GM12865 (cell line): ENCODE measurements around the gene PSME1.

ENCODE experiments used
- DNase-seq: peaks from one replicate; pipeline ENCODE4 v3.0.0; 2010; ENCODE audit warnings: low read depth
- H3K4me3 ChIP-seq: 2 replicates; pipeline ENCODE4 v1.5.1; 2011; ENCODE audit warnings: mild to moderate bottlenecking, low read depth, low read length, control low read depth
- CTCF ChIP-seq: IDR thresholded peaks from 2 replicates; pipeline ENCODE4 v1.5.1; 2011; ENCODE audit warnings: low read length, control low read depth, low read depth, inconsistent platforms; ENCODE audit not compliant: insufficient read depth; ENCODE audit errors: missing control alignments

Gene PSME1

GRCh38 chr14:24179294-24179960 lies 43.4 kb downstream of the PSME1 start:
- TF ChIP-seq CTCF, result no peak
- H3K4me3 ChIP-seq, result no peak overlapping the region
- no peak for DNase-seq

- H3K4me3 ChIP-seq, result no peak overlapping the region
- DNase-seq, result no peak
- no peak for TF ChIP-seq CTCF
Measured at GRCh38 chr14:24179961-24180796, 44.2 kb downstream of the PSME1 start.

GRCh38 chr14:24181371-24182077 lies 45.5 kb downstream of the PSME1 start:
- no peak overlapping the region for H3K4me3 ChIP-seq
- no peak for TF ChIP-seq CTCF
- no peak for DNase-seq

GRCh38 chr14:24182110-24182882 lies 46.3 kb downstream of the PSME1 start:
- H3K4me3 ChIP-seq, result no peak overlapping the region
- no peak for DNase-seq
- no peak for TF ChIP-seq CTCF

GRCh38 chr14:24183014-24183481 lies 47.1 kb downstream of the PSME1 start:
- H3K4me3 ChIP-seq, result no peak overlapping the region
- TF ChIP-seq CTCF, result no peak
- DNase-seq, result no peak
